Effector memory CD4-positive, alpha-beta T cell (primary cell): ENCODE results near the gene SULT1C4.

ENCODE experiments used
- DNase-seq, 3 donors: peaks; one replicate each; pipeline ENCODE4 v3.0.0-alpha.2; 2020
- H3K27ac ChIP-seq: 2 replicates; pipeline ENCODE4 v1.7.0; 2013; ENCODE audit warnings: mild to moderate bottlenecking, low read length, moderate library complexity; ENCODE audit not compliant: insufficient read depth, poor library complexity, severe bottlenecking
- H3K27me3 ChIP-seq: replicated peaks from 2 replicates; pipeline ENCODE4 v1.7.0; 2013; ENCODE audit warnings: mild to moderate bottlenecking, low read length; ENCODE audit not compliant: insufficient read depth, control insufficient read depth, poor library complexity, severe bottlenecking
- H3K36me3 ChIP-seq: 2 replicates; pipeline ENCODE4 v1.7.0; 2013; ENCODE audit warnings: mild to moderate bottlenecking, low read length, moderate library complexity; ENCODE audit not compliant: control insufficient read depth, insufficient read depth
- H3K4me1 ChIP-seq: 2 replicates; pipeline ENCODE4 v1.7.0; 2013; ENCODE audit warnings: low read length, mild to moderate bottlenecking; ENCODE audit not compliant: control insufficient read depth, insufficient read depth, poor library complexity, severe bottlenecking
- H3K4me3 ChIP-seq: 2 replicates; pipeline ENCODE4 v1.7.0; 2013; ENCODE audit warnings: low read length, low read depth, mild to moderate bottlenecking; ENCODE audit not compliant: insufficient read depth, poor library complexity, severe bottlenecking
- H3K9me3 ChIP-seq: 2 replicates; pipeline ENCODE4 v1.7.0; 2013; ENCODE audit warnings: mild to moderate bottlenecking, low read length, moderate library complexity; ENCODE audit not compliant: control insufficient read depth

The SULT1C4 gene

DNA sequence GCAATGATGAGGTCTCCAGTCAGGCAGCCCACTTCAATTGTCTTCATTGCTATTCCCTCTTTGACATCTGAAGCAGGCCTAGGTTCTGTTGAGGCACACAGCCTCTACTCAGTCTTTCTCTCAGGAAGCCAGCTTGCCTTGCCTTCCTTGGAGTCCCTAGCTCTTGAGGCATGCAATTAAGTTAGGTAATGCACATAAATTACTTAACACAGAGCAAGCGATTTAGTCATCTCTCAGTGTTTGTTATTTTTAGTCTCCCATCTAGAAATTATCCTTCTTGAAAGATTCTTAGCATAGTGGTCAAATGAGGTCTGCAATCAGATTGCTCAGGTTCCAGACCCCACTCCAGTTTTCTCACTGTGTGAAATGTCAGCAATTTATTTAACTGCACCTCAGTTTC, 32.0 kb downstream of the SULT1C4 start:
- H3K4me3 ChIP-seq: no peak overlapping the region
- H3K9me3 ChIP-seq: no peaks in the 10 kb centered on the region
- H3K36me3 ChIP-seq: no peaks in the 10 kb centered on the region
- H3K27ac ChIP-seq: no peak overlapping the region
- no peak for DNase-seq
- H3K27me3 ChIP-seq: no peaks in the 10 kb centered on the region
- no peaks in the 10 kb centered on the region for H3K4me1 ChIP-seq

DNA sequence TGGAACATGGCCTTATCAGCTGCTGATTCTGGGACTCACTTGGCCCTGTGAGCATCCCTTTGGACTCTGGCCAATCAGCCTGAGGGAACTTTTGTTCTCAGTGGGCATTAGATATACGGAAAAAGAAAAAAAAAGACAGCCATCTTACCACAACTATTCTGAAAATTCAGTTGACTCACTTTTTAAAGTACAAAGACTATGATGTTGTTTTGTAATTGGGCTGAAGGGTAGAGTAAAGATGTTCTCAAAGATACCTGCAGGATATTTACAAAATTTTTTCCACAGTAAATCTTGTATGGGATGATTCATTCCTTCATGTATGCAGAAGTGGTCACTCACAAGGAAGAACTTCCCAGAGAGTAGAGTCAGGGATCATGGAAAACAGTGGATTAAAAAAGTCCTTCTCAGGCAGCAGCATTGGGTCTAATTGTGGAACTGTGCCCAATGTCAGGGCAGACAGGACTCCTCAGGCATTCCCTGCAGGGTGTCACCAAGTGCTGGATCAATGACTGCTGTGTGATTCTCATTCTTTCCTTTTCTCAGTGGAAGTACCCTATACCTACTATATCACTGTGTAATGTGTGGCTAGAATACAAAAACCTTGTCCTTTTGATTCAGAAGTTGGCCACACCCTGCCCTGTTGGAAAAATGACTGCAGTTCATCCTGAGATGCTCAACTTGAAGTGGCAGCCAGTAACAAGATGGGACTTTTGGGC, 35.4 kb downstream of the SULT1C4 start:
- Histone ChIP-seq H3K27me3 (no peaks in the 10 kb centered on the region), H3K27ac (no peak overlapping the region)
- no peak for DNase-seq

DNA sequence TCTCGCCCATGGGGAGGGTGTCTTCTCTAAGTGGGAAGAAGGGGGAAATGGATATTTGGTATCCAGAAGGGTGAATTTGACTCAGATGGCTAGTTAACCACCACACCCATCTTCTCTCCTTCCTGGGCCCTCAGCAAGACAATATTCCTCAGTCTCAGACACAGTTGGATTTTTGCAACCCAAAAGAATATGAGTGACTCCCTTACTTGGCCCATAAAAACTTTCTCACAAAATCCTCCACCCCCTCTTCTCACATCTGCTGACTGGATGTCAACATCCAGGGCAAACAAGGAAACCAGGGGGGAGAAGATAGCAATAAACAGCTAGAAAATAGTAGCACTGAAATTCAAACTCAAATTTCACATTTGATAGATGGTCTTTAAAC, 35.9 kb downstream of the SULT1C4 start:
- no peak for DNase-seq
- Histone ChIP-seq H3K27ac (no peak overlapping the region), H3K4me1 (no peaks in the 10 kb centered on the region), H3K36me3 (no peaks in the 10 kb centered on the region), H3K9me3 (no peaks in the 10 kb centered on the region), H3K4me3 (no peak overlapping the region), H3K27me3 (no peaks in the 10 kb centered on the region)

More for the DNA sequence above, 35.4 kb downstream of the SULT1C4 start:
- H3K4me1 ChIP-seq: no peaks in the 10 kb centered on the region
- H3K4me3 ChIP-seq: no peak overlapping the region
- no peaks in the 10 kb centered on the region for H3K9me3 ChIP-seq
- H3K36me3 ChIP-seq: no peaks in the 10 kb centered on the region

DNA sequence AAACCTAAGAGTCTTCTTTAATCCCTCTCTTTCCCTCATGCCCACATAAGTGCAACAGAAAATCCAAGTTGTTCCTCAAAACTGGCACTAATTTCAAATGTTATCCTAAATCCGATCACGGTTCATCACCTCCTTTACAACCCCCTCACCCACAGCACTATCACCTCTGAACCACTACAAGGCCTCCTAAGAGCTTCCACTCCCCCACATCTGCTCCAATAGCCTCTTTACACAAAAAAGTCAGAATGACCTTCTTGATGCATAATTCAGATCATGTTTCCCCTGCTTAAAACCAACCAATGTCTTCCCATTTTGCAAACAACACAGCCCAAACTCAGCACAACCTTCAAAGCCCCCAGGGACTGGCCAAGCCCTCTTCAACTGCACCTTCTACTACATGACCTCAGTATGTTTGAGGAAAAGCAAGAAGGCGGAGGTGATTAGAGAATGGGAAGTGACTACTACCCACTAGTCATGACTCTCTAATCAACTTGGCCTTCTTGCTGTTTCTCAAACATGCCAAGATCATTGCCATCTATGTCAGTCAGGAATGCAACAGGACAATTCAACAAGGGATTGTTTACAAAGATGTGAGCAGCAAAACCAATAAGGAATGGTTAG, 36.6 kb downstream of the SULT1C4 start:
- no peaks in the 10 kb centered on the region for H3K36me3 ChIP-seq

DNA sequence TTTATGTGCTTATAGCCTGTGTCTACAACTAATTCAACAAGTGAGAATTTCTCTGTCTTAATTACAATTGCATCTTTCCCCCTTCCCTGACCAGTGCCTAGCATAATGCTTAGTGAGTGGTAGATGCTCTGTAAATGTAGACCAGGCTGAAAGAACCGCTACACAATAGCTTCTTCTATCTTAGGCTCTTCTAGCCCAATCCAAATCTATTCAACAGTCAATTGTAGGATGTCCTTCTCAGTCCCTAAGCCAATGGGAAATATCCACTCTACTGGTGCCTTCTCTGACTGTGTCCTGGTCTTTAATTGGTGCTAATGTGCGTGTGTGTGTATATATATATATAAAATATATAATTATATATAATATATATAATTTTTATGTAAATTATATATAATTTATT, 37.2 kb downstream of the SULT1C4 start:
- H3K36me3 ChIP-seq: no peaks in the 10 kb centered on the region
- no peak overlapping the region for H3K4me3 ChIP-seq
- H3K9me3 ChIP-seq: no peaks in the 10 kb centered on the region
- H3K4me1 ChIP-seq: no peaks in the 10 kb centered on the region
- no peak overlapping the region for H3K27ac ChIP-seq
- no peaks in the 10 kb centered on the region for H3K27me3 ChIP-seq
- DNase-seq: no peak

More for the DNA sequence above, 36.6 kb downstream of the SULT1C4 start:
- Histone ChIP-seq H3K27ac (no peak overlapping the region), H3K4me1 (no peaks in the 10 kb centered on the region), H3K9me3 (no peaks in the 10 kb centered on the region), H3K27me3 (no peaks in the 10 kb centered on the region), H3K4me3 (no peak overlapping the region)
- no peak for DNase-seq

DNA sequence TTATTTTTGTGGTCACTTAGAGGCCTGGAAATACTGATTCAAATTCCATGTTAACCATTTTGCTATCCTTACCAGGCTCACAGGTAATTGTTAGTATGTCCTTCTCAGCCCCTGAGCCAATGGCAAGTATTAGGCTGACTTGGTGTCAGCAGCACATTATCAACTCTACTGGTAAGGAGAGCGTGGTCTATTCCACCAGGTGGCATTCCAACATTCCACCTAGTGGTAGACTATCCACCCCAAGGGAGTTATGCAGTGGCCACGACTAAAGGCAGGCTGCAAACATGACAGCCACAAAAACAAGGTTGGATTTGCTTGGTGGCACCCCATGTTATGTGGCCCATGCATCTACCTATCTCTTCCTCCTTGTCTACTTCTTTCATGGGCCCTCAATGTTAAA, 39.5 kb downstream of the SULT1C4 start:
- DNase-seq: no peak
- no peaks in the 10 kb centered on the region for H3K4me1 ChIP-seq
- no peaks in the 10 kb centered on the region for H3K36me3 ChIP-seq
- no peaks in the 10 kb centered on the region for H3K9me3 ChIP-seq
- no peaks in the 10 kb centered on the region for H3K27me3 ChIP-seq
- no peak overlapping the region for H3K27ac ChIP-seq
- H3K4me3 ChIP-seq: no peak overlapping the region

DNA sequence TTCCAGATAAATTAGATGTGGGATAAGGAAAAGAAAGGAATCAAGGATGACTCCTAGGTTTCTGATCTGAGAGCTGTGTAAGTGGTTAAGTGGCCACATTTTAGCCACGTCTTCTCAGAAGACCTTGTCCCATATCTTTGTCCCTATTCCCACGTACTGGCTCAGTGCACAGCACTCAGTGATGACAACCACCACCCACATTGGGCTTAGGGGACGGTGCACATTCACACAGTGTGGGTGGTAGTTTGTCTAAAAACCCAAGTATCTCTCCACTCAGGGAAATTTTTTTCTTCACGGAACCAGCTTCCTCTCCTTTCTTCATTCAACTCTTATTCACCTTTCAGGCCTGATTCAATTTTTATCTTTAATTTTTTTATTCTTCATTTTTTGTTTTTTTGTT, 40.7 kb downstream of the SULT1C4 start:
- no peaks in the 10 kb centered on the region for H3K4me1 ChIP-seq
- H3K9me3 ChIP-seq: no peaks in the 10 kb centered on the region
- no peaks in the 10 kb centered on the region for H3K27me3 ChIP-seq
- DNase-seq: no peak
- H3K36me3 ChIP-seq: no peaks in the 10 kb centered on the region
- no peak overlapping the region for H3K27ac ChIP-seq
- no peak overlapping the region for H3K4me3 ChIP-seq

DNA sequence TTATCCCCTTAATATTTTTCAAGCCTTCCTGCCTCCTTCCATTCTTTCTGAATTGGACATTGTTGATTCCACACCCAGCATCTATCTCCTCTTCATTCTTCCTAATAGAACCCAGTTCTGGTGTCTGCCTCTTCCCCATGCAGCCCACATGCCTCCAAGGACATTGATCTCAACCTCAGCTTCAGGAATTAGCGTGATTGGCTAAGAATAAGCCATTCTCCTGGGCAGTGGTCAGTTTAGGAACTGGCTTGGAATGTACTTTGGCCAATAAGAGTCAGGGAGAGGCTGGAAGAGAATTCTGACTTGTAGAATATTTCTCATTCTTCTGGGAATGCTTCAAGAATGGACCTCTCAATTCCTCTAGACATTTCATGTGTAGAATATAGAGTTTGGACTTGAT, 45.3 kb downstream of the SULT1C4 start:
- H3K4me3 ChIP-seq: no peak overlapping the region
- DNase-seq: no peak
- no peaks in the 10 kb centered on the region for H3K4me1 ChIP-seq
- no peak overlapping the region for H3K27ac ChIP-seq
- peaks cover 3% of the 10 kb centered on the region for H3K27me3 ChIP-seq
- no peaks in the 10 kb centered on the region for H3K9me3 ChIP-seq
- H3K36me3 ChIP-seq: no peaks in the 10 kb centered on the region

DNA sequence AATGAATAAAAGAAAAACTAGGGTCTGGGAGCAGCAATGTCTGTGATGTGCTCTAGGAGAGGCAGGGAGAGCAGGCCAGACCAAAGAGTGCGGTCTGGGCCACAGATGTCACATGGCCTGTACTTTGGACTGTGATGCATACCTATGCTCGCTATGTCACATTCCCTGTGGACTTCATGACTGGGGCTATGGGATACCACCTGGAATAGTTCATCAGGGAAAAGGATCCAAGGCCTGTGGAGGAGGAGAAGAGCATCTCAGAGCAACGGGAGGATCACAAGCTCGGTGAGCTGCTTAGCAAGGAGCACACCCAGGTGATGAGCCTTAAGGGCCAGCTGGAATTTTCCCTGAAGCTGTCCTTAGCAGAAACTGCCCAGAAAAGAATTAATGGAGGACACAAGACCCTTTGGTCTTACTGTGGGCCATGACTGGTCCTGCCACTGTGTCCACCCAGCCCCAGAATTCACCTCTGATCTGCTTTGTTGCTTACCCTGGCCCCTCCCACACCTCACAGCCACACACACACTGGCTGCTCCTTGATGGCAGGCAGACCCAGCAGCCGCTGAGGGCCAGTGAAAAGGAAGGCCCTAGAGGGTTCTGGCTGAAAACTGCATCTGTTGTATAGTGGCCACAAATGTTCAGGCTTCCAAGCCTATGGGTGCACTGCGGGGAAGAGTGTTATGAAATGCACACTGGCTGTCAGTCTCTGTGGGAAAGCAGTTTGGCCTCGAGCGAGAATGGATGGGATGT, 45.9 kb downstream of the SULT1C4 start:
- Histone ChIP-seq H3K4me3 (no peak overlapping the region), H3K4me1 (no peaks in the 10 kb centered on the region), H3K27ac (no peak overlapping the region), H3K9me3 (no peaks in the 10 kb centered on the region), H3K27me3 (peaks cover 3% of the 10 kb centered on the region), H3K36me3 (no peaks in the 10 kb centered on the region)
- DNase-seq: no peak
